Bronchus fibroblast of lung (primary cell): ENCODE results near the gene HAGH. TPM values are rescaled to one million over a fixed set of nuclear protein-coding genes. Genes with fewer than 3 reads are reported as not detected.

ENCODE experiments used
- total RNA-seq: library from RNA; depleted of rRNA; stranded (reverse); fragments of >200 nt; gene quantifications from 2 replicates; pipeline ENCODE4 v1.2.3, GENCODE V29; 2015

The HAGH gene
- total RNA-seq: 62.4 and 71.3 TPM in 2 replicates

DNA sequence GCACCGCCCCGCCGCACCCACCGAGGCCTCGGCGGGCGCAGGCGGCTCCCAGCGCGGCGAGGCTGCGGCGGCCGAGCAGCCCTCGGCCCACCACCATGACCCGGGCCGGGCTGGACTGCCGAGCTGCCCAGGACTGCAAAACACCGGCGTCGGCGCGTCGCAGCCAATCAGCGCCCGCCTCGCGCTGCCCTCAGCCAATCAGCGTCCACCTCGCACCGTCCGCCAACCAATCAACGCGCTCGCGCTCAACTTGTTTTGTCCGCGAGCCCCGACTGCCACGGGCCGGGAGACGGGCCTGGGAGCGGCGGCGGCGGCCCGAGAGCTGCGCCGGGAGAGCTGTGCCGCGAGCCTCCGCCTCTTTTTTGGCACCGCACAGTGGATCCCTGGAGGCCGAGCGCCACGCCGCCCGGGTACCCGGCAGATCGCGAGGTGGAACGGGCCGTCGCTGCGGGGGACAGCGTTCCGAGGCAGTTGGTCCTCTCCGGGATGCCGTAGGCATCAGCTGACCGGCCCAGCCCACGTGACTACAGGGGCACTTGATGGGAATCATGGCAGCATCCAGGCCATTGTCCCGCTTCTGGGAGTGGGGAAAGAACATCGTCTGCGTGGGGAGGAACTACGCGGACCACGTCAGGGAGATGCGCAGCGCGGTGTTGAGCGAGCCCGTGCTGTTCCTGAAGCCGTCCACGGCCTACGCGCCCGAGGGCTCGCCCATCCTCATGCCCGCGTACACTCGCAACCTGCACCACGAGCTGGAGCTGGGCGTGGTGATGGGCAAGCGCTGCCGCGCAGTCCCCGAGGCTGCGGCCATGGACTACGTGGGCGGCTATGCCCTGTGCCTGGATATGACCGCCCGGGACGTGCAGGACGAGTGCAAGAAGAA lies at the start of gene HAGH, which contains the start of gene FAHD1:
Gene HAGH (minus strand): TSS at position 135 of the 883 bp plus-strand sequence. CDS start 38 bp downstream, at position 97.
Gene FAHD1 (plus strand): TSS at position 516 of the 883 bp plus-strand sequence. CDS start 33 bp downstream, at position 549.

DNA sequence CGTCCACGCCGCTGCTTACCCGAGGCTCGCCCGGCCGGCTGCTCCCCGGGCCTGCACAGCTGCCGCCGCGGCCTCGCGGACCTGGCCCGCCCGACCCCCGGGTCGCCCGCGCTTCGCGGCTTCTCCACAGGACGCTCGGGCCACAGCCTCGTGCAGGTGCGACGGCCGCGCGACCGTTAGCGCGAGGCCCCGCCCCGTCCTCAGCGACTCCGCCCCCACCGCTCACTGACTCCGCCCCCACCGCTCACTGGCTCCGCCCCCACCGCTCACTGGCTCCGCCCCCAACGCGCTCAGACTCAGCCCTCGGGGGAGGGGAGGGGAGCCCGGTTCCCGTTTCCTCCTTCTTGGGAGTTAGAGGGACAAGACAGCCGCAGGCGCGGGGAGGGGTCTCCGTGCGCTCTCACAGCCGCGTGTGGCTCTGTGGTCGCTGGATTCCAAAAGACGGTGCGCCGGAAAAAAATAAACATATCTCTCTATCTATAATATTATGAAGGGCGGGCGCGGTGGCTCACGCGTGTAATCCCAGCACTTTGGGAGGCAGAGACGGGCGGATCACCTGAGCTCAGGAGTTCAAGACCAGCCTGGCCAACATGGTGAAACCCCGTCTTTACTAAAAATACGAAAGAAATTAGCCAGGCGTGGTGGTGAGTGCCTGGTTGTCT lies 45.5 kb upstream of the HAGH start, which contains the start of gene MEIOB:
Gene MEIOB (minus strand): TSS at position 191 of the 662 bp plus-strand sequence. CDS start 3,989 bp downstream, outside the sequence.

DNA sequence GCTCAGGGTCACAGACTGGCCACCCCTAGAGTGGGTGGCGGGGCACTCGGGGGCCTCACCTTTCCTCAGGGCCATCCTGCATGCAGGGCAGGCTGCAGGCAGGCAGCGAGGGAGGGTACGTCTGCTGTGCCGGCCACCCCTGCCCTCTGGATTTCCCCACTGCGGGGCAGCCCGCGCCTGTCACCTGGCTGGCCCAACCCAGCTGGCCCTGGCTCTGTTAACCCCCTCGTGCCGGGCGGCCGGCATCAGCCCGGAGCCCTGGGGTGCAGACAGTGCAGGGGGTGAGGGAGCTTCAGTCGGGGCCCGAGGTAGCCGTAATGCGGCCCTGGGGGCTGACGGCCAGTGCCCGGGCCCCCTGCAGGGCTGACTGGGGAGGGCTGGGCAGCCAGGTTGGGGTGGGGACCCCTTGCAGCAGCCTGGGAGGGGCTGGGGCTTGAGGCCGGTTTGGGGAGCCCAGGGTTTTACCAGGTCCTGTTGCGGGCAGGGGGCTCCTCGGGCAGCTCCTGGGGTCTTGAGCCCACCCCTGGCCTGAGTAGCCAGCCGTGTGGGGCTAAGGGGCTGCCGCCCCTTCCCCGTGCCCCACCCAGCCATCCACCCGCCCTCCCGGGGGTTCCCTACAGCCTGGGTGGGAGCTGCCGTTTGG lies 32.9 kb downstream of the HAGH start, which contains the start of gene IGFALS:
Gene IGFALS (minus strand): TSS at position 128 of the 643 bp plus-strand sequence. CDS start 53 bp downstream, at position 75.

DNA sequence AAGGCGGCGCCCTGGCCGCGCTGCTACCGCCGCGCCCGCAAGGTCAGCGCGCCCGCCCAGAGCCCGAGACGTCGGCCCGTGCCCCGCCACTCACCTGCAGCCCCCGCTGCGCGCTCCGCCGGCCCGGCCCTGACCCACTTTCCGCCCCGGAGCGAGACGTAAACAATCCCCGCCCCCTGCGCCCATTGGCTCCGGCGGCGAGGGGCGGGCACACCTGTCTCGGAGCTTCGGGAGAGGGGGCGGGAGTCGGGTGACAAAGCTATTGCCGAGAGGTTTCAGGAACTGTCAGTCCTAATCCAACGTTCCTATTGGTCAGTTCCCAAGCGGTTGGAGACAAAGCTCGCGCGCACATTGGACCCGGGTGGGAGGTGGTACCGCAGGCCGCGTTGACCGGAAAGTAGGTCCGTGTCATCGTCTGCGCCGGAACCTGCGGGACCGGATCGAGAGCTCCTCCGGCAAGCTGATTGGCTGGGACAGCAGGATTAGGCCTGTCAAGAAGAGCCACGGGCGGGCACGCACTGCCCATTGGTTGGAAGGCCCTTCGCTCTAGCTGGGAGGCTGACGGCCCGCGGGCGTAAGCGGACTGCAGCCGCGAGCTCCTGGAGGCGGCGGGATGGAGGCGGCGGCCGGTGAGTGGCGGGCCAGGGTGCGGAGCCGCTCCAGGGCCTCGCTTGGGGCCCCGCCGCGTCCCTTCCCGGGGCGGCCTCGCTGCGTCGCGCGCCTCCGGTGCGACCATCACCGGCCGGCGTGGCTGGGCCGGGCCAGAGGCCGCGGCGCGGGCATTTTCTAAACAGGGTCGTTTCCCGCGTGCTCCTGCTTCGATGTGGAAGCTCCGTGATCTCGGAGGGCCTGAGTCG lies 44.0 kb downstream of the HAGH start, which contains the start of the genes NUBP2 and SPSB3:
Gene NUBP2 (plus strand): TSS at position 553 of the 857 bp plus-strand sequence. CDS start 61 bp downstream, at position 614.
Gene SPSB3 (minus strand): TSS at position 164 of the 857 bp plus-strand sequence. CDS start 1,088 bp downstream, outside the sequence.

DNA sequence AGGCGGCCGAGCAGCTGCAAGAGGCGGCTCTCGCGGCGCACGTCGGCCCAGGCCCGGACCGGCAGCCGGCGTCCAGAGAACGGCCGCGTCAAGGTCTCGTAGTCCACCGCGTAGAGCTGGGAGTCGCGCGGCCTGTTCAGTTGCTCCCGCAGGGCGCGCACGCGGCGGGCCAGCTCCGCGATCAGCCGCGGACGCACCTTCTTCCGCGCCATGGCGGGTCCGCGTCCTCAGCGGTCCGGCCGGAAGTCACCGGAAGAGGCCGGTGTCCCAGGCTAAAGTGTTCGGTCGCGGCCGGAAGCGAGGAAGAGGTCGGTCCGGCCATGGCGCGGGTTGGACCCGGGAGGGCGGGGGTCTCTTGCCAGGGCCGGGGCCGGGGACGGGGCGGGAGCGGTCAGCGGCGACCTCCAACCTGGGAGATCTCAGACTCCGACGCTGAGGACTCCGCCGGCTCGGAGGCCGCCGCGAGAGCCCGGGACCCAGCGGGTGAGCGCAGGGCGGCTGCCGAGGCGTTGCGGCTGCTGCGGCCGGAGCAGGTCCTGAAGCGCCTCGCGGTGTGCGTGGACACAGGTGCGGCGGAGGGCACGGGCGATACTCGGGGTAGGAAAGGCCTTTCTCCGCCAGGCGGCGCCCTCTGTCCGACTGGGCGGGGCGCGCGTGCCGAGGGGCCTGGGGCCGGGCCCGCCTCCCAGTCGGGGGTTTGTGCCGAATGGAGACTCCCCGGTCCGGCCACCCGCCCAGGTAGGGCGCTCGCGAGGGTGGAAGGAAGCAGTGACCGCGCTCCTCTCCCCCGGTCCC lies 53.5 kb downstream of the HAGH start, which contains the start of gene MRPS34:
Gene MRPS34 (minus strand): TSS at position 227 of the 795 bp plus-strand sequence. CDS start 15 bp downstream, at position 212.

DNA sequence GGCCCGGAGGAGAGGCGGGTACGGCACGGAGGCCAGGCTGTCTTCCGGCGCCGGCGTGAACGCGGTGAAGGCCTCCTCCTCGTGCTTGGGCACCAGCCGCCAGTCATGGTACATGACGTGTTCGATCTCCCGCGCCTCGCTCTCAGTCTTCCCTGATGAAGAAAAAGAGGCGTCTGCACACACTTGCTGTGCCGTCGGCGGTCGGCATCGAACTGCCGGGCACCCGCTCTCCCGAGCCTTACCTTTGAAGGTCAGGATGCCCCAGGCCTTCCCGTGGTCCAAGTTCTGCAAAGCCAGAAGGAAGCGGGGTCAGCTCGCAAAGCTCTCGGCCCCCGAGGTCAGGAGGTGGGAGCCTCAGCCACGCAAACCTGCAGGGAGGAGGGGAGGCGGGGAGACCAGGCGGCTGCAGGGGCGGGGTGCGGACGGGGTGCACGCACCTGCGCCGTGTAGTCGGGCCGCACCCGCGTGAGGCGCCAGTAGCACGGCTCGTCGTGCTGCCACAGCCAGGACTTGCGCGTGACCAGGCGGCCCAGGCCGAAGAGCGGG lies 54.2 kb downstream of the HAGH start, which contains the start of gene EME2:
Gene EME2 (plus strand): TSS at position 449 of the 546 bp plus-strand sequence. CDS start 418 bp downstream, outside the sequence.

DNA sequence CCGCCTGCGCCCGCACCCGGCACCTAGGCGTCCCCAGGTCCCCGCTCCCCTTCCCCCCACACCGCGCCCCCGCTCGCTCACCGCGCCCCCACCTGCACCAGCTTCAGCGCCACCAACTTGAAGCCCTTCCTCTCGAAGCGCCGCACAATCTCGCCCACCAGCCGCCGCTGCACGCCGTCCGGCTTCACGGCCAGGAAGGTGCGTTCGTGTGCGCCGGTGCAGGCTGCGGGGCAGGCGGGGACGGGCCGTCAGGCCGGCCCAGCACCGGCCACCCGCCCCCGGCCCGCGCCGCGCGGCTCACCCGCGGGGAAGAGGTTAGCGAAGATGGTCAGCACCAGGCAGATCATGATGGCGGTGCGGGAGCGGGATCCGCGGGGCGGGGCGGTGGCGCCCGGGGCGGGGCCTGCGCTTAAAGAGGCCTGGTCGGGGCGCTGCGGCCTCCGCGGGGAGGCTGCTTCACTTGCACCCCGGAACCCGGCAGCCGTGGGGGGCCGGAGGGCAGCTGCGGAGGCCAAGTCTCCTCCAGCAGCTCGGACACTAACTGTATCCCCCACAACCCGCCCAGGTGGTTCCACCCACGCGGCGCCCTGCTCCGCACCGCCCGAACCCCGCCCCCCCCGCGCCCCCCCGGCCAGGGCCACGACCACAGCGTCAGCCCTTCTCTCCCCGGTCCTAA lies 55.3 kb downstream of the HAGH start, which contains the start of gene NME3:
Gene NME3 (minus strand): TSS at position 356 of the 676 bp plus-strand sequence. CDS start 9 bp downstream, at position 347.

Other genes starting within 250 kb of the HAGH start
- 15.3 and 23.6 TPM in 2 replicates for gene IFT140, start 214.8 kb downstream of the HAGH start, total RNA-seq
- gene CRAMP1, start 214.5 kb downstream of the HAGH start, total RNA-seq: 5.5 and 6.6 TPM in 2 replicates
- gene JPT2, start 148.5 kb downstream of the HAGH start, total RNA-seq: 43.7 and 48.3 TPM in 2 replicates
- gene MAPK8IP3, start 120.6 kb downstream of the HAGH start, total RNA-seq: 20.0 and 22.4 TPM in 2 replicates
- gene NME3, start 55.3 kb downstream of the HAGH start, total RNA-seq: 73.6 and 90.8 TPM in 2 replicates
- 2.4 and 2.5 TPM in 2 replicates for gene EME2, start 54.0 kb downstream of the HAGH start, total RNA-seq
- 155 TPM in 2 replicates for gene MRPS34, start 53.7 kb downstream of the HAGH start, total RNA-seq
- gene SPSB3, start 44.3 kb downstream of the HAGH start, total RNA-seq: 31.8 and 35.5 TPM in 2 replicates
- 111 and 116 TPM in 2 replicates for gene NUBP2, start 43.9 kb downstream of the HAGH start, total RNA-seq
- gene IGFALS, start 33.1 kb downstream of the HAGH start, total RNA-seq: 0.30 TPM in 1 of 2 replicates, not detected in the other
- gene FAHD1, start 381 bp upstream of the HAGH start, total RNA-seq: 33.6 and 52.6 TPM in 2 replicates
- gene MEIOB, start 45.3 kb upstream of the HAGH start, total RNA-seq: 0.30 TPM in 1 of 2 replicates, not detected in the other
- not detected in 2 replicates for gene HS3ST6, start 91.6 kb upstream of the HAGH start, total RNA-seq
- 9.8 and 12.0 TPM in 2 replicates for gene MSRB1, start 116.4 kb upstream of the HAGH start, total RNA-seq
- not detected in 2 replicates for gene RPL3L, start 127.9 kb upstream of the HAGH start, total RNA-seq
- 323 and 367 TPM in 2 replicates for gene NDUFB10, start 132.7 kb upstream of the HAGH start, total RNA-seq
- 4,271 and 4,630 TPM in 2 replicates for gene RPS2, start 138.0 kb upstream of the HAGH start, total RNA-seq
- gene RNF151, start 140.0 kb upstream of the HAGH start, total RNA-seq: not detected in 2 replicates
- 94.1 and 97.0 TPM in 2 replicates for gene TBL3, start 145.2 kb upstream of the HAGH start, total RNA-seq
- gene NOXO1, start 154.6 kb upstream of the HAGH start, total RNA-seq: not detected in 2 replicates
- 21.1 and 43.7 TPM in 2 replicates for gene GFER, start 157.4 kb upstream of the HAGH start, total RNA-seq
- gene SYNGR3, start 163.1 kb upstream of the HAGH start, total RNA-seq: 4.2 and 8.4 TPM in 2 replicates
- gene ZNF598, start 183.0 kb upstream of the HAGH start, total RNA-seq: 44.0 and 45.6 TPM in 2 replicates
- 1.6 and 1.8 TPM in 2 replicates for gene NPW, start 193.0 kb upstream of the HAGH start, total RNA-seq
- 47.4 and 58.7 TPM in 2 replicates for gene NHERF2, start 200.1 kb upstream of the HAGH start, total RNA-seq
- 49.2 and 53.0 TPM in 2 replicates for gene NTHL1, start 221.0 kb upstream of the HAGH start, total RNA-seq
- 36.0 and 55.9 TPM in 2 replicates for gene TSC2, start 221.2 kb upstream of the HAGH start, total RNA-seq